ENCODE measurements around the gene GALNT16. TPM values are rescaled to one million over a fixed set of nuclear protein-coding genes. Genes with fewer than 3 reads are reported as not detected.
"Not testable (repeated sequence)": the region's sequence is repeated elsewhere in the genome, so short reads cannot be mapped to it uniquely, and the experiment has no call there.

GALNT16 gene
- polyA plus RNA-seq, 3 donors = 0.01 TPM; not detected in 2

DNA sequence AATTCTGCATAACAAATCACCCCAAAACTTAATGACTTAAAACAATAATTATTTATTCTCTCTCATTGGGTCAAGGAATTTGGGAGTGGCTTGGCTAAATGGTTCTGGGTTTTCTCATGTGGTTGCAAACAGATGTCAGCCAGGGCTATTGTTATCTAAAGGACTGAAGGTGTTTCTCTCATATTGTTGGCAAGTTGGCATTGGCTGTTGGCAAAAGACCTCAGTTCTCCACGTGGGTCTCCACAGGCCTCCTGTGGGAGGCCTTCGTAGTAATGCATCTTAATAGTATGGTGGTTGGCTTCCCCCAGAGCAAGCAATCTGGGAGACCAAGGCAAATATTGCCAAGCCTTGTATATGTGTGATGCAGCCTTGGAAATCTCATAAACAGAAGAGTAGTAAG, 14.4 kb downstream of the GALNT16 start:
- Mint-ChIP-seq H3K4me3 (no peak overlapping the region), H3K4me1 (no peaks in the 10 kb centered on the region), H3K27me3 (ENCODE audit: low read depth in 3 of 3) (peaks cover 16 to 18% (median 18%) of the 10 kb centered on the region in 3 donors), H3K36me3 (no peaks in the 10 kb centered on the region), H3K9me3 (peaks cover 0 to 8% (median under 1%) of the 10 kb centered on the region in 7 donors), H3K27ac (no peak overlapping the region)
- Histone ChIP-seq H4K20me1 (ENCODE audit: insufficient read depth, low read length) (no peaks in the 10 kb centered on the region), H3K4me2 (replicated peaks; ENCODE audit: extremely low read depth, low read length, poor library complexity, severe bottlenecking) (no peak overlapping the region), H3K4me3 (replicated peaks in 1 of 3; ENCODE audit: low read depth in 2 of 3, low read length in 3 of 3) (no peak overlapping the region), H3K79me2 (ENCODE audit: insufficient read depth, low read length) (no peaks in the 10 kb centered on the region), H3K9ac (ENCODE audit: insufficient read depth, low read length, poor library complexity, severe bottlenecking) (no peak overlapping the region), H3K36me3 (replicated peaks in 1 of 2; ENCODE audit: control insufficient read depth in 1 of 2, insufficient read depth in 2 of 2, low read length in 2 of 2) (no peaks in the 10 kb centered on the region), H2AFZ (ENCODE audit: insufficient read depth, low read depth, low read length, poor library complexity, severe bottlenecking) (no peak overlapping the region), H3K27ac (ENCODE audit: low read depth in 1 of 2, low read length in 2 of 2) (no peak overlapping the region), H3K27me3 (ENCODE audit: control insufficient read depth in 2 of 2, insufficient read depth in 2 of 2, low read length in 2 of 2) (no peaks in the 10 kb centered on the region), H3K9me3 (replicated peaks in 1 of 2; ENCODE audit: control insufficient read depth in 1 of 2, insufficient read depth in 1 of 2, low read length in 2 of 2) (no peaks in the 10 kb centered on the region), H3K4me1 (ENCODE audit: control insufficient read depth in 1 of 2, insufficient read depth in 2 of 2, low read length in 2 of 2) (no peaks in the 10 kb centered on the region)
- no peak for TF ChIP-seq CTCF (IDR thresholded peaks at IDR 0.05)
- intact Hi-C loops (cut with micrococcal nuclease) = no loop called here
- 71% methylated on average over 2 of the region's 2 CpGs for whole genome bisulfite sequencing (ENCODE audit: insufficient coverage)
- DNase-seq = no peak

DNA sequence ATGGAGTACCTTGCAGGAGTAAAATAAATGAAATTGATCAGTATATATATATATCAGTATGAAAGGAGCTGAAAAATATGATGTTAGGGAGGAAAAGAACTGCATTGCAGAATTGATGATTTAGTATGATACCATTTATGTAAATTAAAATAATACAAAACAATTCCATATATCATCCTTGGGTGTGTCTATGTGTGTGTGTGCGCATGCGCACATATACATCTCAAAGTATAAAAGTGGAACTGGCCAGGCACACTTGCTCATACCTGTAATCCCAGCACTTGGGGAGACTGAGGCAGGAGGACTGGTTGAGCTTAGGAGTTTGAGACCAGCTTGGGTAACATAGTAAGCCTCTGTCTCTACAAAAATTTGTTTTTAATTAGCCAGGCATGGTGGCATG, 15.4 kb downstream of the GALNT16 start:
- no peak for TF ChIP-seq CTCF (IDR thresholded peaks at IDR 0.05)
- Histone ChIP-seq H3K4me1 (ENCODE audit: control insufficient read depth in 1 of 2, insufficient read depth in 2 of 2, low read length in 2 of 2) (no peaks in the 10 kb centered on the region), H2AFZ (ENCODE audit: insufficient read depth, low read depth, low read length, poor library complexity, severe bottlenecking) (no peak overlapping the region), H3K4me3 (replicated peaks in 1 of 3; ENCODE audit: low read depth in 2 of 3, low read length in 3 of 3) (no peak overlapping the region), H3K36me3 (replicated peaks in 1 of 2; ENCODE audit: control insufficient read depth in 1 of 2, insufficient read depth in 2 of 2, low read length in 2 of 2) (no peaks in the 10 kb centered on the region), H3K9ac (ENCODE audit: insufficient read depth, low read length, poor library complexity, severe bottlenecking) (no peak overlapping the region), H3K9me3 (replicated peaks in 1 of 2; ENCODE audit: control insufficient read depth in 1 of 2, insufficient read depth in 1 of 2, low read length in 2 of 2) (no peaks in the 10 kb centered on the region), H3K27ac (ENCODE audit: low read depth in 1 of 2, low read length in 2 of 2) (no peak overlapping the region), H3K27me3 (ENCODE audit: control insufficient read depth in 2 of 2, insufficient read depth in 2 of 2, low read length in 2 of 2) (no peaks in the 10 kb centered on the region), H3K4me2 (replicated peaks; ENCODE audit: extremely low read depth, low read length, poor library complexity, severe bottlenecking) (no peak overlapping the region), H3K79me2 (ENCODE audit: insufficient read depth, low read length) (no peaks in the 10 kb centered on the region), H4K20me1 (ENCODE audit: insufficient read depth, low read length) (no peaks in the 10 kb centered on the region)
- H3K4me1 Mint-ChIP-seq = no peaks in the 10 kb centered on the region
- peaks cover 0 to 8% (median 2%) of the 10 kb centered on the region in 7 donors for H3K9me3 Mint-ChIP-seq
- H3K27ac Mint-ChIP-seq = no peak overlapping the region
- H3K27me3 Mint-ChIP-seq (ENCODE audit: low read depth in 3 of 3) = peaks cover 18 to 21% (median 20%) of the 10 kb centered on the region in 3 donors
- intact Hi-C loops (cut with micrococcal nuclease) = no loop called here
- WGBS (ENCODE audit: insufficient coverage) = no CpG with 5 or more reads among the region's 2 CpGs
- H3K36me3 Mint-ChIP-seq = no peaks in the 10 kb centered on the region
- DNase-seq = no peak
- H3K4me3 Mint-ChIP-seq = no peak overlapping the region

GRCh38 chr14:69277356-69277755, 17.4 kb downstream of the GALNT16 start:
- H3K9ac ChIP-seq (ENCODE audit: insufficient read depth, low read length, poor library complexity, severe bottlenecking) = not testable (repeated sequence)

More at GRCh38 chr14:69277356-69277755, 17.4 kb downstream of the GALNT16 start:
- peaks cover 15 to 21% (median 17%) of the 10 kb centered on the region in 3 donors for H3K27me3 Mint-ChIP-seq (ENCODE audit: low read depth in 3 of 3)
- H4K20me1 ChIP-seq (ENCODE audit: insufficient read depth, low read length); H3K4me3 ChIP-seq (replicated peaks in 1 of 3; ENCODE audit: low read depth in 2 of 3, low read length in 3 of 3); DNase-seq; H3K27ac ChIP-seq (ENCODE audit: low read depth in 1 of 2, low read length in 2 of 2); H3K9me3 Mint-ChIP-seq; H2AFZ ChIP-seq (ENCODE audit: insufficient read depth, low read depth, low read length, poor library complexity, severe bottlenecking); H3K27me3 ChIP-seq (ENCODE audit: control insufficient read depth in 2 of 2, insufficient read depth in 2 of 2, low read length in 2 of 2); H3K4me2 ChIP-seq (replicated peaks; ENCODE audit: extremely low read depth, low read length, poor library complexity, severe bottlenecking); H3K4me1 ChIP-seq (ENCODE audit: control insufficient read depth in 1 of 2, insufficient read depth in 2 of 2, low read length in 2 of 2); H3K36me3 Mint-ChIP-seq; H3K4me3 Mint-ChIP-seq; intact Hi-C loops (cut with micrococcal nuclease); H3K79me2 ChIP-seq (ENCODE audit: insufficient read depth, low read length); H3K36me3 ChIP-seq (replicated peaks in 1 of 2; ENCODE audit: control insufficient read depth in 1 of 2, insufficient read depth in 2 of 2, low read length in 2 of 2); H3K9me3 ChIP-seq (replicated peaks in 1 of 2; ENCODE audit: control insufficient read depth in 1 of 2, insufficient read depth in 1 of 2, low read length in 2 of 2); H3K4me1 Mint-ChIP-seq; H3K27ac Mint-ChIP-seq: not testable (repeated sequence)
- no CpG with 5 or more reads among the region's 3 CpGs for WGBS (ENCODE audit: insufficient coverage)
